Hypothalamus (tissue), 51 donors: ENCODE results near the gene LMO4.

Experiments used
- DNase-seq, 51 donors: peaks; one replicate each; lab custom pipeline; 2025; lab: John Stamatoyannopoulos, UW

LMO4 gene, protein sequence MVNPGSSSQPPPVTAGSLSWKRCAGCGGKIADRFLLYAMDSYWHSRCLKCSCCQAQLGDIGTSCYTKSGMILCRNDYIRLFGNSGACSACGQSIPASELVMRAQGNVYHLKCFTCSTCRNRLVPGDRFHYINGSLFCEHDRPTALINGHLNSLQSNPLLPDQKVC

GRCh38 chr1:87328272-87329050 is at the start of gene LMO4:
Gene LMO4, plus strand, starts transcription at chr1:87328880. Its CDS starts 3,136 bp downstream, at chr1:87332016.
- peak; percentile 54 to 98 (median 92) for DNase-seq

- DNase-seq = peak in 1 of 51 donors; percentile 1
Measured at GRCh38 chr1:87279536-87279875, 49.2 kb upstream of the LMO4 start.

- no peak for DNase-seq
Measured at GRCh38 chr1:87279966-87280535, 48.6 kb upstream of the LMO4 start.

DNA sequence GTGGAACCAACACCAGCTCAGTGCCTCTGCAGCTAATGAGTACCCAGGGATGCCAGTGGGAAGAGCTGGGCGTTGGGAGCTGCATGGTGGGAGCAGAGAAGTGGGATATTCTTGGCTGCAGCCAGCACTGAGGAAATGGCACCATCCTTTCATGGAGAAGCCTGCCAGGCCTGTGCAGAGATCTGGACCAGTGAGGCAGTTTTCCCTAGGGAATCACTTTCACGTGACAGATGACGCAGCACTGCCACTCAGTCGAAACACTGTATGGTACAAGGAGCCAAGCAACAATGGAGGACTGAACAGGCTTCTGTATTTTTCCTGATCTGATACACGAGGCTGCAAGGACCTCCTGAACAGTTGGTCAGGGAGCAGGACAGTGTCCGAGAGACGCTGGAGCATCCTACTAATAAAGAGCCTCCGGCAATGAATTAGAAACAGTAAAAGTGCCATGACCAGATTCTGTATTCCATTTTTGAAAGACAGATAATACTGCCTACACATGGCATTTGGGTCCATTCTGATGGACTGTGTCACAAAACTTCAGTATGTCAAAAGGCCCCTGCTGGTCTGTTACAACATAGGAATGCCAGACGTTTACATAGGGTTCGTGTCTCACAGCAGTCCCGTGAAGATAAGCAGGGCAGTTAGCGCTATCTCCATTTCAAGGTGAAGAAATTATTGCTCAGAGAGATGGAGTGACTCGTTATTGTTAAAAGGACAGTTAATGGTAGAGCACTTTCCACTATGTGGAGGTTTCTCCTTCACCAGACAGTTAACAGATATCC is 44.0 kb upstream of the LMO4 start:
- no peak for DNase-seq

DNA sequence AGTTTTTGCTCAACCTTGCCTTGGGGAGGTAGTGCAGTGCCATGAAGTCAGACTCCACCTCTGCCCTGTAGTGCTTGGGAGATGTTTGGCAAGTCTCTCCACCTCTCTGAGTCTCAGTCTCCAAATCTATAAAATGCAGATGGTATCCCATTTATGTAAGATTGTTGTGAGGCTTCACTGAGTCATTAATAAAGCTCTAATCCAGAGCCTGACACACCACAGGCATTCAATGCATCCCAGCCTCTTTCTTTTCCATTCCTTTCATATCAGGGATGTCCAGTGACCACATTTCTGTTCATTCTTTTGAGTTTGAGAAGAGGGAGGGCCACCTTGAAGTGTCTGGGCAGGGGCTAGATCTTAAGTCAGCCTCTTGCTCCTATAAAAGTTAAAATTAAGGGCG is 37.6 kb upstream of the LMO4 start:
- no peak for DNase-seq

- peak in 29 of 51 donors; percentile 2 to 80 (median 25) for DNase-seq
Measured at GRCh38 chr1:87292684-87293493, 35.8 kb upstream of the LMO4 start.

DNA sequence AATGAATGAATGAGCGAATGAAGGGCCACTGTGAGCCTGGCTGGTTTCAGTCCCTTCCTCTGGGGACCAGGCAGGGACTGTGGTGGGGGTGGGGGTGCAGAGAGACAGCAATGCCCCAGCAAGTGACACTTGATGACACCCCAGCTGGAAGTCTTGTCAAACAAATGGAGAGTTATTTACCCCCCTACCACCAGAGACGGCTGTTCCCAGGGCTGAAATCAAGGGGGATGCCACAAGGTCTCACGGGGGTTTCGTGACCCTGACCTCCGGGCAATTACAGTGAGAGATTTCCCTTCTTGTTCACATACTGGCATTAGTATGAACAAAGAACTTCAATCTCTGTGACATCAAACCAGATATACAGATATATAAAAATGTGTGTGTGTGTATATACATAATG is 34.0 kb upstream of the LMO4 start:
- no peak for DNase-seq

DNA sequence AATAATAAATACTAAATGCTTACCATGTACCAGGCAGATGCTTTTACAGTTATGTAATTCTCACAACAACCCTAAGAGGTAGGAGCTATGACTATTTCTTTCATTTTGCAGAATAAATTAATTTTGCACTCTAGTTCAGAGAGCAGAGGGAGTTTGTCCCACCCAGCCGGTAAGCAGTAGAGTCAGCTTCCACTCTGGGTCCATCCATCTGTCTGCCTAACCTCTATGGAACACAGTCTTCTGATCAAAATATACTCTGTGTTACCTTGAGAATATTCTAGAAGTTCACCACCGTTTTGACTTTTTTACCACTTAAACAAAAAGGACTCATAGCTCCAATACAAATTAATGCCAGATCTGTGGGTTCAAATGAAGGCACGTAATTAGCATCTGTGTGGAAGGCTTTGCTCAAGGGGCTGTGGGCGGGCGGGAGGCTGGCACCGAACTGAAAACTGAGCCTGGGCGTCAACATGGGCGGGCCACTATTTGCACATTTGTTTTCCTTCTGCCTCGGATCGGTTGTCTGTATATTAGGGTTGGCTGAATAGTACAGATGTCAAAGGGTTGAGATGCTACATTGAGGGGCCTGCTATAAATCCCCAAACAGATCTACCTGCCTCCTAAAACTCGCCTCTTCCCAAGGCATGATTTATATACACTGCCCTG is 33.1 kb upstream of the LMO4 start:
- DNase-seq = no peak

- DNase-seq = no peak
Measured at GRCh38 chr1:87296206-87296605, 32.5 kb upstream of the LMO4 start.

- DNase-seq = no peak
Measured at GRCh38 chr1:87299661-87300060, 29.0 kb upstream of the LMO4 start.

DNA sequence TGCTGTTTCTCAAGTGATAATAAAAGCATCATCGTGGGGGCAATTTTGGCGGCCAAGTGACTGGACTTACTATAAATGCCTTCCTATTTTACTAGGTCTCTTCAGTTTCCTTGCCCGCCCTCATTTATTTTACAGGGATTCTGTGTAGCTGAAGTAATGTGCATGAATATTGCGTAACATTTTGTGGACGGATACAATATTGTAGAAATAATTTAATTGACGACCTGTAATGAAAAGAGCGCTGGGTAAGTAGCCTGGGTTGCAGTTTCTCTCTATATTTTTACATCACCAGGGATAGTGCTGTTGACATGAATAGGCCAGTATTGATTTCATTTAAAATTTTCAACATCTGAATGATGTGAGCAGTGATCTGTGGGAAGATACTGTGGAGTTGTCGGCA is 28.1 kb upstream of the LMO4 start:
- no peak for DNase-seq

GRCh38 chr1:87305151-87305550 is 23.5 kb upstream of the LMO4 start:
- DNase-seq = no peak

GRCh38 chr1:87305762-87306161 is 22.9 kb upstream of the LMO4 start:
- no peak for DNase-seq

GRCh38 chr1:87307306-87307705 is 21.4 kb upstream of the LMO4 start:
- DNase-seq = no peak

GRCh38 chr1:87307931-87308330 is 20.7 kb upstream of the LMO4 start:
- DNase-seq = no peak

DNA sequence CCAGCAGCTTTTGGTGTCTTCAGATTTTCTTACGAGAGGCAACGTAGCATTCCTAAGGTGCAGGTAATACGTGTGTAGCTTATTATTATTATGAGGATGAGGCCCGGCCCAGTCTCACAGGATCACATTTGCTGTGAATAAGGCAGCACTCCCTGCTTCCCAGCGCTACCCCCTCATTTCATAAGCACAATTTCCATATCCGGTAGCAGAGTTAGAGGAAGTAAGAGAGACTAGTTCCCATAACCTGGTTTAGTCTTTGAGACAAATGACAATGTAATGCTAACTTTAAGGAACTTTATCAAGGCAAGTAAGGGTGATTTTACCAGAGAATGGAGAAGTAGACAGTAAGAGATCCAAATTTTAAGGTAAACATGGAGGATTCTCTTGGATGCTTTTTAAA is 14.6 kb upstream of the LMO4 start:
- no peak for DNase-seq

- DNase-seq = no peak
Measured at GRCh38 chr1:87318056-87318650, 10.5 kb upstream of the LMO4 start.

GRCh38 chr1:87318806-87319205 is 9.9 kb upstream of the LMO4 start:
- DNase-seq = no peak

DNA sequence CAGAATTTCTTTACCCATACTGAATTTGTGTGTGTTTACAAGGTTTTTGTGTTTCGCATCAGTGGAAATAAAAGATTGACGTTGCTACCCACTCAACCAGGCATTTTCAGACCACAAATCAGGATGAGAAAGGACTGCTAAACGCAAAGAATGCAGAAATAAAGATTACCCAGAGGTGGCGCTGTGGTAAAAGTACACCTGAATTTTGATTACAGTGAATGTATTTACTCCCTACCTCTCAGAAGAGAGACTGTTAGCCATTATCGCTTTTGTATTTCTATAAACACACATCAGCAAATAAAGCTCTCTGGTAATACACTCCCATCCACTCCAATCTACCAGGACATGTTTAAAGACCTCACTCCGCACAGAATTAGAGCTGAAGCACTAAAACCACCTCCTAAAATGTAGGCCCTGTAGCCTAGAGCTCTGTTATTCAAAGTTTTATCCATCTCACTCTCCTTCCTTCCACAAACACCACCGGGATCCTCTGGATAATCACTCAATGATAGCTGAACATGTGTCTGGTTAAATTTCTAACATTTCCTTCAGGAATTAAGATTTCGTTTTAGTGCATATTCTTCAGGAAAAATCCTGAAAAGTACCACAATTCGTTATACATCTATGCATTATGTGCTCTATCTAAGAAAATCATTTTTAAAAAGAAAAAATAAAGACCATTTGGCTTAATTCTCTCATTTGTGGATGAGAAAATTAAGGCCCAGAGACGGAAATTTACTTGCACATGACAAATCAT is 2.5 kb upstream of the LMO4 start:
- DNase-seq = peak in 18 of 51 donors; percentile 2 to 75 (median 18)
